GM23338 (cell line): ENCODE results near the gene TBATA. TPM values are rescaled to one million over a fixed set of nuclear protein-coding genes. Genes with fewer than 3 reads are reported as not detected.

Experiments
- ATAC-seq: fragments of 200-7000 bp; cut with Tn5 transposase; 3 replicates; pipeline ENCODE4 v1.9.1; 2020
- DNase-seq: peaks from one replicate; pipeline ENCODE4 v3.0.0-alpha.2; 2015; ENCODE audit warnings: low spot score
- H2AFZ ChIP-seq: fragments of 200-600 bp; sonication (generic); 2 replicates; pipeline ENCODE4 v1.8.0; 2016; ENCODE audit warnings: antibody characterized with exemption, mild to moderate bottlenecking, moderate library complexity
- H3F3A ChIP-seq: fragments of 200-600 bp; sonication (generic); replicated peaks from 2 replicates; pipeline ENCODE4 v1.8.0; 2017; ENCODE audit warnings: antibody characterized with exemption, mixed run types, low read depth
- H3K27ac ChIP-seq: fragments of 200-600 bp; sonication (generic); 2 replicates; pipeline ENCODE4 v1.6.1; 2016; ENCODE audit warnings: low read depth
- H3K27me3 ChIP-seq: fragments of 200-600 bp; sonication (generic); 2 replicates; pipeline ENCODE4 v1.8.0; 2016; ENCODE audit warnings: mild to moderate bottlenecking, mixed run types, moderate library complexity; ENCODE audit not compliant: insufficient read depth
- H3K36me3 ChIP-seq: fragments of 200-600 bp; sonication (generic); 2 replicates; pipeline ENCODE4 v1.8.0; 2016; ENCODE audit warnings: mild to moderate bottlenecking; ENCODE audit not compliant: insufficient read depth
- H3K4me1 ChIP-seq: fragments of 200-600 bp; sonication (generic); 2 replicates; pipeline ENCODE4 v1.8.0; 2016; ENCODE audit warnings: mild to moderate bottlenecking, moderate library complexity; ENCODE audit not compliant: insufficient read depth
- H3K4me2 ChIP-seq: fragments of 200-600 bp; sonication (generic); 2 replicates; pipeline ENCODE4 v1.7.1; 2017; ENCODE audit warnings: mixed run types
- H3K4me3 ChIP-seq: fragments of 200-600 bp; sonication (generic); 2 replicates; pipeline ENCODE4 v1.6.1; 2016; ENCODE audit warnings: mixed run types
- H3K79me2 ChIP-seq: fragments of 200-600 bp; sonication (generic); replicated peaks from 2 replicates; pipeline ENCODE4 v1.8.0; 2017; ENCODE audit warnings: mild to moderate bottlenecking; ENCODE audit not compliant: insufficient read depth
- H3K9me2 ChIP-seq: fragments of 200-600 bp; sonication (generic); 2 replicates; pipeline ENCODE4 v1.8.0; 2017; ENCODE audit not compliant: insufficient read depth
- H4K20me1 ChIP-seq: fragments of 200-600 bp; sonication (generic); replicated peaks from 2 replicates; pipeline ENCODE4 v1.8.0; 2017; ENCODE audit warnings: mild to moderate bottlenecking; ENCODE audit not compliant: insufficient read depth
- H3K27ac Mint-ChIP-seq: 2 replicates; pipeline ENCODE4 v1.8.0; 2020; ENCODE audit warnings: inconsistent platforms, mild to moderate bottlenecking, moderate library complexity, mixed read lengths
- H3K27me3 Mint-ChIP-seq: 3 replicates; pipeline ENCODE4 v1.8.0; 2022; ENCODE audit warnings: low read depth, mild to moderate bottlenecking, moderate library complexity, mixed read lengths, inconsistent platforms; ENCODE audit not compliant: insufficient read depth, poor library complexity
- H3K36me3 Mint-ChIP-seq: 3 replicates; pipeline ENCODE4 v1.8.0; 2021; ENCODE audit warnings: low read depth, mild to moderate bottlenecking, inconsistent platforms, moderate library complexity, mixed read lengths
- H3K4me1 Mint-ChIP-seq: 3 replicates; pipeline ENCODE4 v1.8.0; 2020; ENCODE audit warnings: mild to moderate bottlenecking, inconsistent platforms, mixed read lengths
- H3K4me3 Mint-ChIP-seq: 3 replicates; pipeline ENCODE4 v1.8.0; 2021; ENCODE audit warnings: moderate library complexity, mild to moderate bottlenecking, inconsistent platforms, mixed read lengths
- H3K9me3 Mint-ChIP-seq: 3 replicates; pipeline ENCODE4 v1.8.0; 2020; ENCODE audit warnings: moderate library complexity, mild to moderate bottlenecking, inconsistent platforms, mixed read lengths
- CREB1 ChIP-seq: fragments of 250-450 bp; sonication (Bioruptor Pico); IDR thresholded peaks from 2 replicates; pipeline ENCODE4 v1.5.0; 2020; ENCODE audit warnings: low read depth, mild to moderate bottlenecking, moderate library complexity
- POLR2AphosphoS5 ChIP-seq: IDR thresholded peaks from 2 replicates; pipeline ENCODE4 v1.6.1; 2016; ENCODE audit warnings: antibody characterized with exemption, low read depth
- ZNF114 ChIP-seq: fragments of 250-450 bp; sonication (Bioruptor Pico); IDR thresholded peaks from 2 replicates; pipeline ENCODE4 v1.5.0; 2020; ENCODE audit warnings: mild to moderate bottlenecking, moderate library complexity
- ZNF331 ChIP-seq: fragments of 250-450 bp; sonication (Bioruptor Pico); IDR thresholded peaks from 2 replicates; pipeline ENCODE4 v1.5.0; 2020; ENCODE audit warnings: low read depth, mild to moderate bottlenecking, moderate library complexity
- ZNF462 ChIP-seq: fragments of 250-450 bp; sonication (Bioruptor Pico); IDR thresholded peaks from 2 replicates; pipeline ENCODE4 v1.5.0; 2020; ENCODE audit warnings: mild to moderate bottlenecking, moderate library complexity
- polyA plus RNA-seq: library from polyadenylated mRNA; unstranded; fragments of >200 nt; fragmentation: Nextera tagmentation; extraction: Ambion mirVana; gene quantifications from 2 replicates; pipeline ENCODE4 v1.2.1, GENCODE V29; 2016
- total RNA-seq: library from RNA; depleted of rRNA; stranded (reverse); fragments of >200 nt; shearing (Covaris generic); gene quantifications from 2 replicates; pipeline ENCODE4 v1.2.3, GENCODE V29; 2014
- TF ChIP-seq, protein P1 (sequence below): IDR thresholded peaks from 2 replicates; pipeline ENCODE4 v1.6.1; 2016; ENCODE audit warnings: antibody characterized with exemption
- TF ChIP-seq, protein P2 (sequence below): IDR thresholded peaks from one replicate; pipeline ENCODE4 v1.6.1; 2018; ENCODE audit warnings: antibody characterized with exemption; ENCODE audit not compliant: unreplicated experiment

Gene TBATA
- total and polyA plus RNA-seq, 2 experiments from 2014 or later = not detected

DNA sequence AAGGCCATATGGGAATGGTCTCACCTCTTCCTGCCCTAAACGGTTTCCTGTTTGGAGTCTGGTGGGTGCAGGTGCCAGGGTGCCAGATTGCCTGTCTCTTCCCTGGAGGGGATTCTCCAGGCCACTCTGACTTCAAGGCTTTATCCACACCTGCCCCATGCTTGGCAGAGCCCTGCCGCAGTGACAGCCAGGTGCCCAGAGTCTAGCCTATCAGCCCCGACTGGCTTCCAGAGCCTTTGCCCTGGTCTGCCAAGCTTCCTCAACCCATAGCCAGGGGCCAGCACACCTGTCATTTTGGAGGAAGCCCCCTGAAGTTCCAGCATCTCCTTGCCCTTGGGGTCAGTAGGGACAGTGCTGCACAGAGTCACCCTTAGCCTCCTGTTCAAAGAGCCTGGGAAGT is 21.6 kb downstream of the TBATA start:
- H3K27ac ChIP-seq = no peak overlapping the region
- Mint-ChIP-seq H3K27ac (no peak overlapping the region), H3K36me3 (peaks cover 19% of the 10 kb centered on the region; the same call in 2 of the 3 replicates), H3K4me3 (no peak overlapping the region), H3K9me3 (peaks cover 28% of the 10 kb centered on the region), H3K4me1 (peaks cover 24% of the 10 kb centered on the region), H3K27me3 (peaks cover 7% of the 10 kb centered on the region)
- no peaks in the 10 kb centered on the region for H3F3A ChIP-seq
- TF ChIP-seq POLR2AphosphoS5 = no peak
- H2AFZ ChIP-seq = no peak overlapping the region
- no peaks in the 10 kb centered on the region for H3K79me2 ChIP-seq
- H3K4me3 ChIP-seq = no peak overlapping the region
- no peaks in the 10 kb centered on the region for H4K20me1 ChIP-seq
- H3K4me2 ChIP-seq = no peak overlapping the region
- 0 out of 2 replicates have a peak, but pooled peaks cover 2% of the 10 kb centered on the region for H3K9me2 ChIP-seq
- H3K4me1 ChIP-seq = peaks cover 10% of the 10 kb centered on the region; the same call in 1 of the 2 replicates
- DNase-seq (no peak), ATAC-seq (no peak)
- no peaks in the 10 kb centered on the region for H3K36me3 ChIP-seq
- H3K27me3 ChIP-seq = no peaks in the 10 kb centered on the region

GRCh38 chr10:70762441-70763175 is 22.6 kb downstream of the TBATA start:
- H3K9me3 Mint-ChIP-seq = peaks cover 28% of the 10 kb centered on the region
- H3K4me1 ChIP-seq = peaks cover 10% of the 10 kb centered on the region; the same call in 1 of the 2 replicates
- H3K27me3 Mint-ChIP-seq = peaks cover 7% of the 10 kb centered on the region
- H3K9me2 ChIP-seq = no peaks in the 10 kb centered on the region
- no peak overlapping the region for H3K4me3 ChIP-seq
- ATAC-seq (no peak), DNase-seq (no peak)
- peaks cover 24% of the 10 kb centered on the region for H3K4me1 Mint-ChIP-seq
- no peaks in the 10 kb centered on the region for H3K27me3 ChIP-seq
- H3K27ac ChIP-seq = no peak overlapping the region
- peaks cover 19% of the 10 kb centered on the region; the same call in 2 of the 3 replicates for H3K36me3 Mint-ChIP-seq
- H2AFZ ChIP-seq = no peak overlapping the region
- H3K4me3 Mint-ChIP-seq = no peak overlapping the region
- H3K27ac Mint-ChIP-seq = no peak overlapping the region; the same call in 1 of the 2 replicates
- H3K4me2 ChIP-seq = no peak overlapping the region
- H3K36me3 ChIP-seq = no peaks in the 10 kb centered on the region
- H4K20me1 ChIP-seq = no peaks in the 10 kb centered on the region
- no peaks in the 10 kb centered on the region for H3F3A ChIP-seq
- no peaks in the 10 kb centered on the region for H3K79me2 ChIP-seq
- TF ChIP-seq ZNF462 (CRISPR knock-in tag) = no peak
- no peak for TF ChIP-seq ZNF331 (CRISPR knock-in tag)
- no peak for TF ChIP-seq ZNF114
- TF ChIP-seq, protein P1, sequence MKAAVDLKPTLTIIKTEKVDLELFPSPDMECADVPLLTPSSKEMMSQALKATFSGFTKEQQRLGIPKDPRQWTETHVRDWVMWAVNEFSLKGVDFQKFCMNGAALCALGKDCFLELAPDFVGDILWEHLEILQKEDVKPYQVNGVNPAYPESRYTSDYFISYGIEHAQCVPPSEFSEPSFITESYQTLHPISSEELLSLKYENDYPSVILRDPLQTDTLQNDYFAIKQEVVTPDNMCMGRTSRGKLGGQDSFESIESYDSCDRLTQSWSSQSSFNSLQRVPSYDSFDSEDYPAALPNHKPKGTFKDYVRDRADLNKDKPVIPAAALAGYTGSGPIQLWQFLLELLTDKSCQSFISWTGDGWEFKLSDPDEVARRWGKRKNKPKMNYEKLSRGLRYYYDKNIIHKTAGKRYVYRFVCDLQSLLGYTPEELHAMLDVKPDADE = no peak
- no peak for TF ChIP-seq CREB1 (CRISPR knock-in tag)
- TF ChIP-seq, protein P2, sequence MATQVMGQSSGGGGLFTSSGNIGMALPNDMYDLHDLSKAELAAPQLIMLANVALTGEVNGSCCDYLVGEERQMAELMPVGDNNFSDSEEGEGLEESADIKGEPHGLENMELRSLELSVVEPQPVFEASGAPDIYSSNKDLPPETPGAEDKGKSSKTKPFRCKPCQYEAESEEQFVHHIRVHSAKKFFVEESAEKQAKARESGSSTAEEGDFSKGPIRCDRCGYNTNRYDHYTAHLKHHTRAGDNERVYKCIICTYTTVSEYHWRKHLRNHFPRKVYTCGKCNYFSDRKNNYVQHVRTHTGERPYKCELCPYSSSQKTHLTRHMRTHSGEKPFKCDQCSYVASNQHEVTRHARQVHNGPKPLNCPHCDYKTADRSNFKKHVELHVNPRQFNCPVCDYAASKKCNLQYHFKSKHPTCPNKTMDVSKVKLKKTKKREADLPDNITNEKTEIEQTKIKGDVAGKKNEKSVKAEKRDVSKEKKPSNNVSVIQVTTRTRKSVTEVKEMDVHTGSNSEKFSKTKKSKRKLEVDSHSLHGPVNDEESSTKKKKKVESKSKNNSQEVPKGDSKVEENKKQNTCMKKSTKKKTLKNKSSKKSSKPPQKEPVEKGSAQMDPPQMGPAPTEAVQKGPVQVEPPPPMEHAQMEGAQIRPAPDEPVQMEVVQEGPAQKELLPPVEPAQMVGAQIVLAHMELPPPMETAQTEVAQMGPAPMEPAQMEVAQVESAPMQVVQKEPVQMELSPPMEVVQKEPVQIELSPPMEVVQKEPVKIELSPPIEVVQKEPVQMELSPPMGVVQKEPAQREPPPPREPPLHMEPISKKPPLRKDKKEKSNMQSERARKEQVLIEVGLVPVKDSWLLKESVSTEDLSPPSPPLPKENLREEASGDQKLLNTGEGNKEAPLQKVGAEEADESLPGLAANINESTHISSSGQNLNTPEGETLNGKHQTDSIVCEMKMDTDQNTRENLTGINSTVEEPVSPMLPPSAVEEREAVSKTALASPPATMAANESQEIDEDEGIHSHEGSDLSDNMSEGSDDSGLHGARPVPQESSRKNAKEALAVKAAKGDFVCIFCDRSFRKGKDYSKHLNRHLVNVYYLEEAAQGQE = no peak
- no peak for TF ChIP-seq POLR2AphosphoS5
